K562 (cell line): Measurements from ENCODE around the gene PXN. TPM values are rescaled to one million over a fixed set of nuclear protein-coding genes. Genes with fewer than 3 reads are reported as not detected.

Experiments
- ADNP ChIP-seq: fragments of 200-800 bp; sonication (Bioruptor generic); IDR thresholded peaks from 2 replicates; pipeline ENCODE4 v1.6.1; 2016; ENCODE audit warnings: missing genetic modification characterization, missing compliant biosample characterization
- HMGN3 ChIP-seq: IDR thresholded peaks from 2 replicates; pipeline ENCODE4 v1.6.1; 2011; ENCODE audit warnings: borderline replicate concordance, low read depth, mild to moderate bottlenecking, mixed read lengths, low read length; ENCODE audit not compliant: insufficient read length; ENCODE audit errors: extremely low read depth
- KAT7 ChIP-seq: sonication (generic); formaldehyde crosslinking; IDR thresholded peaks from 2 replicates; pipeline ENCODE4 v1.8.0; 2022; ENCODE audit warnings: missing genetic modification reagents, mild to moderate bottlenecking, borderline replicate concordance
- NFIC ChIP-seq: fragments of 450-650 bp; IDR thresholded peaks from 2 replicates; pipeline ENCODE4 v1.6.1; 2017; ENCODE audit warnings: mild to moderate bottlenecking, inconsistent platforms
- RBM25 ChIP-seq: fragments of 200-400 bp; formaldehyde crosslinking; IDR thresholded peaks from 2 replicates; pipeline ENCODE4 v1.6.1; 2018; ENCODE audit warnings: low read length, low read depth, moderate library complexity; ENCODE audit not compliant: severe bottlenecking
- polyA plus RNA-seq, 8 experiments: library from polyadenylated mRNA; depleted of rRNA in 4 of 8; stranded (reverse) in 5 of 8; unstranded in 3 of 8; fragments of >200 nt; fragmentation: Nextera tagmentation in 2 of 8; fragmentation: Illumina TruSeq in 1 of 8; extraction: Ambion mirVana in 2 of 8; extraction: Trizol in 1 of 8; gene quantifications; 2 replicates each; pipeline versions ENCODE4 v1.2.1 to v1.2.3, GENCODE V29; 2011 to 2014; ENCODE audit warnings: inconsistent platforms in 1 of 8, missing spikeins in 1 of 8
- total RNA-seq, 7 experiments: library from RNA; depleted of rRNA in 6 of 7; stranded (reverse); fragments of >200 nt in 6 of 7; fragmentation: Illumina TruSeq in 2 of 7; extraction: Trizol in 2 of 7; gene quantifications; 2 replicates each; pipeline versions ENCODE4 v1.2.1 to v1.2.3, GENCODE V29; 2011 to 2021; ENCODE audit warnings: low replicate concordance in 1 of 7
- TF ChIP-seq, protein P1 (sequence below), 2 experiments: fragments of 450-650 bp; formaldehyde crosslinking in 1 of 2; IDR thresholded peaks; 2 replicates each; pipeline versions ENCODE4 v1.4.0 to v1.6.1; 2014 to 2020; ENCODE audit warnings: mild to moderate bottlenecking in 2 of 2, borderline replicate concordance in 1 of 2, low read depth in 1 of 2
- TF ChIP-seq, protein P2 (sequence below): fragments of 450-650 bp; formaldehyde crosslinking; IDR thresholded peaks from 2 replicates; pipeline ENCODE4 v1.4.0; 2020; ENCODE audit warnings: mild to moderate bottlenecking, moderate library complexity

Gene PXN
- total and polyA plus RNA-seq, 9 of the 15 experiments (the other 6 are each of a cell fraction or from before 2014, with no cell fraction given) = 4.0 to 74.1 (median 18.6) TPM

DNA sequence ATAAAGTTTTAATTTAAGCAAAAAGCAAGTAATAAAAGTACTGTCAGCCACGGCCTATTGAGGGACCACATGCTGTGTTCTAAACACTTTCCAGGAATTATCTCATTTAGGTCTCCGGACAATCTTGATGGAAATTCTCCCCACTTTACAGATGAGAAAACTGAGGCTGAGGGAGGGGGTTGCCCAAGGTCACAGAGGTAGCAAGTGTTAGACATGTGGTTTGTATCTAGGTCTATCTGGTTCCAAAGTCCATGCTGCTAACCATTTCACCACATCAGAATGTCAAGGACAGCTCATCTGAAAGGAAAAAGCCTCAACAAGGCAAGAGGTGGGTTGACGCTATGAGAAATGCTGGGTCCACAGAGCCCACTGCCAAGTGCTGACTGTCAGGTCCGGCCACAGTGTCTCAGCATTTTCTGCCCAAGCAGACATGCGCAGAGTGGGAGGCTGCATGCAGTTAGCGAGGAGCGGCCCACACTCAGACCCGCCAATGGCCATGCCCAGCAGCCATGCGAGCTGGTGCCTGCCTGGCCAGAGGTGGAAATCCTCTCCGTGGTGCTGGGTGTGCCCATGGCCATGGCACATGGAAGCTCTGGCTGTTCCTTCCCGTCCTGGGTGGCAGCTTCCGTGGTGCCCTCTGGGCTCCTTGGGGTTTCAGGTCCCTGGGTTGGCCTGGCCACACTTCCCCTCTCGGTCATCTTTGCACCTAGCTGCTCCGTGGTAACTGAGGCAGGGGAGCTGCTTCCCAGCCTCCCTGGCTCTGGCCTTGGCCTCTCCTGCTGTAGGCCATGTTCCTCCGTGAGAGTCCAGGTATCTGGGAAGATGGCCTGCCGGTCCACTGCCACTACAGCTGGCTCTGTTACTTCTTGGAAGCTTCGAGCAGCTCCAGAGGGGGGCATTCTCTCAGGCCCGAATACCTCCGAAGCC is 46.6 kb downstream of the PXN start (continued):
- TF ChIP-seq, protein P1, sequence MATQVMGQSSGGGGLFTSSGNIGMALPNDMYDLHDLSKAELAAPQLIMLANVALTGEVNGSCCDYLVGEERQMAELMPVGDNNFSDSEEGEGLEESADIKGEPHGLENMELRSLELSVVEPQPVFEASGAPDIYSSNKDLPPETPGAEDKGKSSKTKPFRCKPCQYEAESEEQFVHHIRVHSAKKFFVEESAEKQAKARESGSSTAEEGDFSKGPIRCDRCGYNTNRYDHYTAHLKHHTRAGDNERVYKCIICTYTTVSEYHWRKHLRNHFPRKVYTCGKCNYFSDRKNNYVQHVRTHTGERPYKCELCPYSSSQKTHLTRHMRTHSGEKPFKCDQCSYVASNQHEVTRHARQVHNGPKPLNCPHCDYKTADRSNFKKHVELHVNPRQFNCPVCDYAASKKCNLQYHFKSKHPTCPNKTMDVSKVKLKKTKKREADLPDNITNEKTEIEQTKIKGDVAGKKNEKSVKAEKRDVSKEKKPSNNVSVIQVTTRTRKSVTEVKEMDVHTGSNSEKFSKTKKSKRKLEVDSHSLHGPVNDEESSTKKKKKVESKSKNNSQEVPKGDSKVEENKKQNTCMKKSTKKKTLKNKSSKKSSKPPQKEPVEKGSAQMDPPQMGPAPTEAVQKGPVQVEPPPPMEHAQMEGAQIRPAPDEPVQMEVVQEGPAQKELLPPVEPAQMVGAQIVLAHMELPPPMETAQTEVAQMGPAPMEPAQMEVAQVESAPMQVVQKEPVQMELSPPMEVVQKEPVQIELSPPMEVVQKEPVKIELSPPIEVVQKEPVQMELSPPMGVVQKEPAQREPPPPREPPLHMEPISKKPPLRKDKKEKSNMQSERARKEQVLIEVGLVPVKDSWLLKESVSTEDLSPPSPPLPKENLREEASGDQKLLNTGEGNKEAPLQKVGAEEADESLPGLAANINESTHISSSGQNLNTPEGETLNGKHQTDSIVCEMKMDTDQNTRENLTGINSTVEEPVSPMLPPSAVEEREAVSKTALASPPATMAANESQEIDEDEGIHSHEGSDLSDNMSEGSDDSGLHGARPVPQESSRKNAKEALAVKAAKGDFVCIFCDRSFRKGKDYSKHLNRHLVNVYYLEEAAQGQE (IDR thresholded peaks at IDR 0.05; ENCODE audit: borderline replicate concordance) = no peak
- TF ChIP-seq, protein P1 (CRISPR knock-in tag; IDR thresholded peaks at IDR 0.05; ENCODE audit: low read depth) = no peak
- TF ChIP-seq KAT7 (no peak), RBM25 (peak; percentile 81), ADNP (tag) (peak; percentile 89), NFIC (no peak), HMGN3 (no peak)
- TF ChIP-seq, protein P2, sequence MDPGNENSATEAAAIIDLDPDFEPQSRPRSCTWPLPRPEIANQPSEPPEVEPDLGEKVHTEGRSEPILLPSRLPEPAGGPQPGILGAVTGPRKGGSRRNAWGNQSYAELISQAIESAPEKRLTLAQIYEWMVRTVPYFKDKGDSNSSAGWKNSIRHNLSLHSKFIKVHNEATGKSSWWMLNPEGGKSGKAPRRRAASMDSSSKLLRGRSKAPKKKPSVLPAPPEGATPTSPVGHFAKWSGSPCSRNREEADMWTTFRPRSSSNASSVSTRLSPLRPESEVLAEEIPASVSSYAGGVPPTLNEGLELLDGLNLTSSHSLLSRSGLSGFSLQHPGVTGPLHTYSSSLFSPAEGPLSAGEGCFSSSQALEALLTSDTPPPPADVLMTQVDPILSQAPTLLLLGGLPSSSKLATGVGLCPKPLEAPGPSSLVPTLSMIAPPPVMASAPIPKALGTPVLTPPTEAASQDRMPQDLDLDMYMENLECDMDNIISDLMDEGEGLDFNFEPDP (CRISPR knock-in tag) = no peak
